Caco-2 (cell line): Measurements from ENCODE around the gene RNF10. TPM values are rescaled to one million over a fixed set of nuclear protein-coding genes. Genes with fewer than 3 reads are reported as not detected.
"Not testable (repeated sequence)": the region's sequence is repeated elsewhere in the genome, so short reads cannot be mapped to it uniquely, and the experiment has no call there.

ENCODE experiments used
- BruUV-seq: library from RNA; stranded (reverse); fragments of 400-500 nt; replicated peaks from 2 replicates; lab custom pipeline; 2021; lab: Mats Ljungman, UMichigan
- CTCF ChIA-PET: fragments of 300-600 bp; sonication (Branson Sonifier 250); formaldehyde crosslinking; loops from one replicate; lab custom pipeline; 2022; ENCODE audit warnings: antibody characterized with exemption; lab: Charles Lee
- POLR2A ChIA-PET: fragments of 300-600 bp; sonication (Branson Sonifier 250); formaldehyde crosslinking; loops from one replicate; lab custom pipeline; 2022; ENCODE audit warnings: antibody characterized with exemption; lab: Charles Lee
- DNase-seq, 2 experiments: peaks; one replicate each; pipeline versions ENCODE4 v3.0.0 to v3.0.0-alpha.2; 2020 to 2022
- H3K27me3 ChIP-seq: replicated peaks from 2 replicates; pipeline ENCODE4 v1.6.0; 2011; ENCODE audit warnings: low read length; ENCODE audit not compliant: control insufficient read depth, insufficient read depth
- H3K36me3 ChIP-seq: 2 replicates; pipeline ENCODE4 v1.5.1; 2011; ENCODE audit warnings: low read length; ENCODE audit not compliant: control insufficient read depth, insufficient read depth
- H3K4me1 ChIP-seq: fragments of 250-450 bp; sonication (Bioruptor Pico); 2 replicates; pipeline ENCODE4 v1.5.1; 2020; ENCODE audit warnings: mild to moderate bottlenecking
- H3K4me3 ChIP-seq: 2 replicates; pipeline ENCODE4 v1.5.1; 2011; ENCODE audit warnings: low read depth, mild to moderate bottlenecking, control low read depth, low read length
- H3K9me3 ChIP-seq: fragments of 250-450 bp; sonication (Bioruptor Pico); 2 replicates; pipeline ENCODE4 v1.5.1; 2020; ENCODE audit warnings: mild to moderate bottlenecking, moderate library complexity
- H3K27ac Mint-ChIP-seq: one replicate; pipeline ENCODE4 v1.8.0; 2022; ENCODE audit warnings: mixed read lengths; ENCODE audit not compliant: unreplicated experiment
- H3K27me3 Mint-ChIP-seq: one replicate; pipeline ENCODE4 v1.8.0; 2022; ENCODE audit warnings: mixed read lengths; ENCODE audit not compliant: insufficient read depth, unreplicated experiment
- H3K36me3 Mint-ChIP-seq: one replicate; pipeline ENCODE4 v1.8.0; 2022; ENCODE audit warnings: mild to moderate bottlenecking, mixed read lengths; ENCODE audit not compliant: insufficient read depth, unreplicated experiment
- H3K4me1 Mint-ChIP-seq: one replicate; pipeline ENCODE4 v1.8.0; 2022; ENCODE audit warnings: low read depth, mixed read lengths; ENCODE audit not compliant: unreplicated experiment
- H3K4me3 Mint-ChIP-seq: one replicate; pipeline ENCODE4 v1.8.0; 2022; ENCODE audit warnings: mild to moderate bottlenecking, moderate library complexity, mixed read lengths; ENCODE audit not compliant: unreplicated experiment
- H3K9me3 Mint-ChIP-seq: one replicate; pipeline ENCODE4 v1.8.0; 2022; ENCODE audit warnings: mixed read lengths; ENCODE audit not compliant: unreplicated experiment
- CTCF ChIP-seq, 2 experiments: fragments of 200-600 bp in 1 of 2; IDR thresholded peaks; 1 replicate in 1 of 2; 2 replicates in 1 of 2; pipeline versions ENCODE4 v1.5.1 to v1.8.0; 2011 to 2022; ENCODE audit warnings: antibody characterized with exemption in 1 of 2, control low read depth in 1 of 2, inconsistent platforms in 1 of 2, low read depth in 1 of 2, low read length in 1 of 2, mild to moderate bottlenecking in 1 of 2, moderate library complexity in 1 of 2; ENCODE audit not compliant: insufficient read depth in 1 of 2, severe bottlenecking in 1 of 2, unreplicated experiment in 1 of 2
- intact Hi-C: fragments of 100-400 bp; cut with micrococcal nuclease; formaldehyde crosslinking; loops from one replicate; pipeline ENCODE4 v1.10.0; 2022; ENCODE audit not compliant: unreplicated experiment
- total RNA-seq: library from RNA; stranded (reverse); gene quantifications from 2 replicates; pipeline ENCODE4 v1.2.3, GENCODE V29; 2022

Gene RNF10
- total RNA-seq, 1 experiment from 2014 or later, result 133 TPM

- Mint-ChIP-seq H3K4me3 (no peak overlapping the region), H3K4me1 (no peaks in the 10 kb centered on the region), H3K27ac (no peak overlapping the region), H3K9me3 (no peaks in the 10 kb centered on the region), H3K36me3 (no peaks in the 10 kb centered on the region), H3K27me3 (no peaks in the 10 kb centered on the region)
- H3K36me3 ChIP-seq, result no peaks in the 10 kb centered on the region
- H3K9me3 ChIP-seq, result no peaks in the 10 kb centered on the region
- BruUV-seq, result no TSS peak
- ChIA-PET POLR2A (no interaction called here), CTCF (interaction anchor here (1.6 kb wide), 1 partner anchor 51 kb away, joined by 3 read pairs; no protein-coding TSS in a partner anchor)
- H3K4me1 ChIP-seq, result no peaks in the 10 kb centered on the region
- no peak for TF ChIP-seq CTCF (IDR thresholded peaks at IDR 0.05; ENCODE audit: insufficient read depth in 1 of 2, low read depth in 1 of 2, low read length in 1 of 2, severe bottlenecking in 1 of 2, unreplicated experiment in 1 of 2)
- H3K27me3 ChIP-seq, result no peaks in the 10 kb centered on the region
- no peak for DNase-seq
- intact Hi-C loops, result no loop called here
- no peak overlapping the region for H3K4me3 ChIP-seq
Measured at GRCh38 chr12:120597861-120598260, 63.7 kb downstream of the RNF10 start.

GRCh38 chr12:120598674-120599463 is 64.7 kb downstream of the RNF10 start:
- Histone ChIP-seq H3K9me3 (no peaks in the 10 kb centered on the region), H3K36me3 (no peaks in the 10 kb centered on the region), H3K27me3 (no peaks in the 10 kb centered on the region), H3K4me3 (no peak overlapping the region), H3K4me1 (no peaks in the 10 kb centered on the region)
- ChIA-PET POLR2A (interaction anchor here (0.5 kb wide), 1 partner anchor 27 kb away, joined by 6 read pairs; no protein-coding TSS in a partner anchor), CTCF (no interaction called here)
- Mint-ChIP-seq H3K27me3 (no peaks in the 10 kb centered on the region), H3K27ac (no peak overlapping the region), H3K36me3 (no peaks in the 10 kb centered on the region), H3K4me3 (no peak overlapping the region), H3K4me1 (no peaks in the 10 kb centered on the region), H3K9me3 (no peaks in the 10 kb centered on the region)
- intact Hi-C loops, result no loop called here
- no peak for TF ChIP-seq CTCF (IDR thresholded peaks at IDR 0.05; ENCODE audit: insufficient read depth in 1 of 2, low read depth in 1 of 2, low read length in 1 of 2, severe bottlenecking in 1 of 2, unreplicated experiment in 1 of 2)
- no TSS peak for BruUV-seq
- DNase-seq, result no peak

GRCh38 chr12:120599672-120600552 is 65.8 kb downstream of the RNF10 start:
- H3K36me3 ChIP-seq, result no peaks in the 10 kb centered on the region
- intact Hi-C loops, result no loop called here
- Mint-ChIP-seq H3K4me3 (no peak overlapping the region), H3K27me3 (no peaks in the 10 kb centered on the region), H3K27ac (no peak overlapping the region), H3K9me3 (no peaks in the 10 kb centered on the region), H3K36me3 (no peaks in the 10 kb centered on the region), H3K4me1 (no peaks in the 10 kb centered on the region)
- no TSS peak for BruUV-seq
- H3K27me3 ChIP-seq, result no peaks in the 10 kb centered on the region
- no peaks in the 10 kb centered on the region for H3K9me3 ChIP-seq
- ChIA-PET CTCF (no interaction called here), POLR2A (no interaction called here)
- DNase-seq, result no peak
- TF ChIP-seq CTCF (IDR thresholded peaks at IDR 0.05; ENCODE audit: insufficient read depth in 1 of 2, low read depth in 1 of 2, low read length in 1 of 2, severe bottlenecking in 1 of 2, unreplicated experiment in 1 of 2), result no peak
- no peak overlapping the region for H3K4me3 ChIP-seq
- H3K4me1 ChIP-seq, result no peaks in the 10 kb centered on the region

DNA sequence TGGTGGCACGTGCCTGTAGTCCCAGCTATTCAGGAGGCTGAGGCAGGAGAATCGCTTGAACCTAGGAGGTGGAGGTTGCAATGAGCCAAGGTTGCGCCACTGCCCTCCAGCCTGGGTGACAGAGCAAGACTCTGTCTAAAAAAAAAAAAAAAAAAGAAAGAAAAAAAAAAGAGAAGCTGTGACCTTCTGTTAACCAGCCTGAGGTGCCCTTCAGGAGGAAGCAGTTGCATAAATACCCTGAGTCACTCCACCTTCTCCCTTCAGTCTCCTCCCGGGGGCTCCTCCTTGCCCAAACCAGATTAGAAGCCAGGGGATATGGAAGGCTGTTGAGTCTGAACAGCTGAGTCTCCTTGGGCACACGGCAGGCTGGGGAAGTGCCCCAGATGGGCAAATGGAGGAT is 68.3 kb downstream of the RNF10 start:
- H3K4me3 ChIP-seq, H3K4me3 Mint-ChIP-seq, H3K27me3 Mint-ChIP-seq, H3K4me1 ChIP-seq, H3K36me3 ChIP-seq, H3K4me1 Mint-ChIP-seq, DNase-seq, H3K9me3 ChIP-seq, H3K36me3 Mint-ChIP-seq, H3K27me3 ChIP-seq, intact Hi-C loops, BruUV-seq, H3K9me3 Mint-ChIP-seq, H3K27ac Mint-ChIP-seq: not testable (repeated sequence)
- ChIA-PET CTCF (interaction anchor here (0.6 kb wide), 1 partner anchor 408 kb away, joined by 4 read pairs; no protein-coding TSS in a partner anchor), POLR2A (interaction anchor here (0.6 to 0.7 kb wide), 2 partner anchors 12 to 371 kb away, joined by 5 to 6 read pairs; no protein-coding TSS in a partner anchor)
